Right lobe of liver (tissue), 6 donors: ENCODE measurements around the gene FAM184A. TPM values are rescaled to one million over a fixed set of nuclear protein-coding genes. Genes with fewer than 3 reads are reported as not detected.

Experiments
- ATAC-seq, 4 donors: fragments of 200-7000 bp; cut with Tn5 transposase; one replicate each; pipeline ENCODE4 v1.9.1; 2020; ENCODE audit warnings: mild to moderate bottlenecking in 4 of 4, moderate library complexity in 4 of 4
- DNase-seq, 3 donors: peaks; one replicate each; pipeline ENCODE4 v3.0.0-alpha.2; 2020
- H3K27ac ChIP-seq, 3 donors: fragments of 200-600 bp; one replicate each; pipeline ENCODE4 v1.8.0; 2022
- H3K27me3 ChIP-seq, 2 donors: fragments of 200-600 bp; one replicate each; pipeline ENCODE4 v1.8.0; 2022
- H3K36me3 ChIP-seq, 4 donors: fragments of 200-600 bp; sonication (generic) in 1 of 4; one replicate each; pipeline versions ENCODE4 v1.5.1 to v1.8.0; 2017 to 2022; ENCODE audit warnings: control low read depth in 1 of 4
- H3K4me1 ChIP-seq, 4 donors: fragments of 200-600 bp; sonication (generic) in 1 of 4; one replicate each; pipeline versions ENCODE4 v1.5.1 to v1.8.0; 2017 to 2022; ENCODE audit warnings: control low read depth in 1 of 4
- H3K4me3 ChIP-seq, 3 donors: fragments of 200-600 bp; one replicate each; pipeline ENCODE4 v1.8.0; 2022
- H3K9me3 ChIP-seq, 4 donors: fragments of 200-600 bp; sonication (generic) in 1 of 4; one replicate each; pipeline versions ENCODE4 v1.5.1 to v1.8.0; 2017 to 2022; ENCODE audit warnings: control low read depth in 1 of 4
- POLR2A ChIP-seq: fragments of 450-650 bp; IDR thresholded peaks from one replicate; pipeline ENCODE4 v1.6.1; 2017; ENCODE audit warnings: antibody characterized with exemption, mild to moderate bottlenecking
- WGBS: methylation state at CpG from one replicate; pipeline ENCODE4 v1.1.6; 2018; ENCODE audit warnings: low coverage, low lambda C conversion rate; ENCODE audit not compliant: insufficient coverage; ENCODE audit errors: missing lambda C conversion rate; 5-methylcytosine and 5-hydroxymethylcytosine counted together
- intact Hi-C, 2 donors: fragments of 100-400 bp; cut with DNase I; formaldehyde crosslinking; loops; one replicate each; pipeline versions ENCODE4 v1.11.2 to v1.14.1; 2022
- total RNA-seq, 6 experiments: library from RNA; depleted of rRNA in 2 of 6; stranded (reverse); fragments of >200 nt in 2 of 6; fragmentation: NEBNext Ultra II Directional in 3 of 6; extraction: Animal tissue kit (Norgen Biotek cat#: 25700) in 3 of 6; gene quantifications; one replicate each; pipeline versions ENCODE4 v1.1.0 to v1.2.4, GENCODE V29; 2016 to 2023
- TF ChIP-seq, protein P1 (sequence below), 4 donors: fragments of 200-600 bp in 3 of 4; fragments of 450-650 bp in 1 of 4; IDR thresholded peaks; one replicate each; pipeline versions ENCODE4 v1.5.1 to v1.8.0; 2016 to 2022; ENCODE audit warnings: antibody characterized with exemption in 4 of 4, mild to moderate bottlenecking in 2 of 4
- donor health status: DM: no; HTN: yes; CAD: no.
- donor health status: DM: no; HTN: no; CAD: no.
- donor health status: DM: no; HTN: no; CAD: no.
- donor health status: DM: no; HTN: yes; CAD: no.
- donor health status: DM: no; HTN: yes; CAD: no.

Gene FAM184A
- total RNA-seq, 6 experiments from 2014 or later, result 2.5 to 5.0 (median 3.2) TPM

DNA sequence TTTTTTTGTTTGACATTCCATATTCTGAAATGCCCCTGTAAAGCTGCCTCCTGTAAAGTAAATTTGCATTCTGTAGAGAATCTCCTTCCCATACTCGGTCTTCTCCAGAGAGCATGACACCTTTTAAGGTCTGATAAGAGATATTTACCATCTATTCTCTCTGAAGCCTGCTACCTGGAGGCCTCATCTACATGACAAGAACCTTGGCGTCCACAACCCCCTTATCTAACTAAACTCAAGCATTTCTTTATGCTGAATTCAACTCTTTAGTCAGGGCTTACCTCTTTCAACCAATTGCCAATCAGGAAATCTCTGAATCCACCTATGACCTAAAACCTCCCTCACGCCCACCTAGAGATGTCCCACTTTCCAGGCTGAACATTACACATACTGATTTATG lies 51.6 kb downstream of the FAM184A start:
- H3K27me3 ChIP-seq, result no peaks in the 10 kb centered on the region
- DNase-seq (no peak), ATAC-seq (no peak)
- intact Hi-C loops, result no loop called here
- H3K4me1 ChIP-seq, result no peaks in the 10 kb centered on the region
- H3K9me3 ChIP-seq, result no peaks in the 10 kb centered on the region
- no peaks in the 10 kb centered on the region for H3K36me3 ChIP-seq
- H3K4me3 ChIP-seq, result no peak overlapping the region
- 93% methylated on average over 3 of the region's 3 CpGs for WGBS
- H3K27ac ChIP-seq, result no peak overlapping the region
- TF ChIP-seq, protein P1, sequence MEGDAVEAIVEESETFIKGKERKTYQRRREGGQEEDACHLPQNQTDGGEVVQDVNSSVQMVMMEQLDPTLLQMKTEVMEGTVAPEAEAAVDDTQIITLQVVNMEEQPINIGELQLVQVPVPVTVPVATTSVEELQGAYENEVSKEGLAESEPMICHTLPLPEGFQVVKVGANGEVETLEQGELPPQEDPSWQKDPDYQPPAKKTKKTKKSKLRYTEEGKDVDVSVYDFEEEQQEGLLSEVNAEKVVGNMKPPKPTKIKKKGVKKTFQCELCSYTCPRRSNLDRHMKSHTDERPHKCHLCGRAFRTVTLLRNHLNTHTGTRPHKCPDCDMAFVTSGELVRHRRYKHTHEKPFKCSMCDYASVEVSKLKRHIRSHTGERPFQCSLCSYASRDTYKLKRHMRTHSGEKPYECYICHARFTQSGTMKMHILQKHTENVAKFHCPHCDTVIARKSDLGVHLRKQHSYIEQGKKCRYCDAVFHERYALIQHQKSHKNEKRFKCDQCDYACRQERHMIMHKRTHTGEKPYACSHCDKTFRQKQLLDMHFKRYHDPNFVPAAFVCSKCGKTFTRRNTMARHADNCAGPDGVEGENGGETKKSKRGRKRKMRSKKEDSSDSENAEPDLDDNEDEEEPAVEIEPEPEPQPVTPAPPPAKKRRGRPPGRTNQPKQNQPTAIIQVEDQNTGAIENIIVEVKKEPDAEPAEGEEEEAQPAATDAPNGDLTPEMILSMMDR (IDR thresholded peaks at IDR 0.05), result no peak
- TF ChIP-seq POLR2A, result no peak

DNA sequence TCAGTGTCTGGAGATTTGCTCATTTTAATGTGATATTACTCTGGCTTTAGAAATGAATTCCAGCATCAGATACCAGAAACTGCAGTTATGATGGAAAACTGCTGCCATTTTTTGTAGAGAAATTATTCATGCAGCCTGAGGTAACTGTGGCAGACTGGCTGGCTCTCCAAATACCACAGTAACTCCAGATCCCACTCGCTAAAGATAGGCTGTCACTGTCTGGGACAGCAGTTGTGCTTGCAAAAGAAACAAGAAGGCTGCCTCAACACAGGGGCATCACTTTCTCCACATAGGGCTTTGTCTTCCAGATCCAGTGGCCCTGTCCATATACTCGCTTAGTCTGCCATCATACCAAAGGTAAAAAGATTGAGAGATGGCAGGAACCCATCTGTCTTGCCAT lies 52.7 kb downstream of the FAM184A start:
- no peak for TF ChIP-seq POLR2A
- TF ChIP-seq, protein P1 (IDR thresholded peaks at IDR 0.05), result no peak
- Histone ChIP-seq H3K9me3 (no peaks in the 10 kb centered on the region), H3K4me3 (no peak overlapping the region), H3K36me3 (no peaks in the 10 kb centered on the region), H3K27me3 (no peaks in the 10 kb centered on the region), H3K27ac (no peak overlapping the region), H3K4me1 (no peaks in the 10 kb centered on the region)
- WGBS, result 82% methylated on average over 2 of the region's 2 CpGs
- no peak for ATAC-seq
- intact Hi-C loops, result no loop called here
- no peak for DNase-seq

DNA sequence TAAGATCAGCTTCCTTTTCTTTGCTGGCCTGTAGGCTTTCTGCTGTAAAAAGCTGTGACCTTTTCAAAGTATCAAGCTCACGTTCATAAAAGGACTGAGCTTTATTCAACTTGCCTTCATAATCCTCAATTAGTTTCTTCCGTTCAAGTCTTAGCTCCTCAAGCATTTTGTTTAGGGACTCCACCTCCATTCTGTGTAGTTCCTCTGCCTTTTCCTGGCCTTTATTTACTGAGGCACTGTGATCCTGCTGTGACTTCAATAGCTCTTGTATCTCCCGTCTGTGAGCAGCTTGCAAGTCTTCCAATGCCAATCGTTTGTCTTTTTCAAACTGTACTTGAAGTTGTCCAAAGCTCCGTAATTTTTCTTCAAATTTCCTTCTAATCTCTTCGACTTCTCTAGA lies 54.4 kb downstream of the FAM184A start:
- no peaks in the 10 kb centered on the region for H3K9me3 ChIP-seq
- no peak overlapping the region for H3K4me3 ChIP-seq
- intact Hi-C loops, result no loop called here
- TF ChIP-seq, protein P1 (IDR thresholded peaks at IDR 0.05), result no peak
- no peak for TF ChIP-seq POLR2A
- no peaks in the 10 kb centered on the region for H3K4me1 ChIP-seq
- no peaks in the 10 kb centered on the region for H3K27me3 ChIP-seq
- H3K36me3 ChIP-seq, result no peaks in the 10 kb centered on the region
- 86% methylated on average over 6 of the region's 6 CpGs for WGBS
- H3K27ac ChIP-seq, result no peak overlapping the region
- ATAC-seq (no peak), DNase-seq (no peak)

DNA sequence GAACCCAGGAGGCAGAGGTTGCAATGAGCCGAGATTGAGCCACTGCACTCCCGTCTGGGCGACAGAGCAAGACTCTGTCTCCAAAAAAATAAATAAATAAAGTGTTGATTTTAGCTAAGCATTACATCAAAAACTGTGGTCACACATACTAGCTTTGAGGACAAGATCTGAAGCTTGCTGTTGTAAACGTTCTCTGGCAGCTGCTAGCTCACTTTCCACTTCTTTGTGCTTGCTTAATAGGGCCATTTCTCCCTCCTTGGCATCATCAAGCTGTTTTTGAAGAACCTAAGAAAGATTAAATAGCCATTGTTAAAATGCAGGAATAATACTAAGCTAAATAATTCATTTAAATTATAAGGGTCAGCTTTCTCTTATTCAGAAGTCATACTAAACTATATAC lies 55.7 kb downstream of the FAM184A start:
- no peaks in the 10 kb centered on the region for H3K36me3 ChIP-seq
- no peaks in the 10 kb centered on the region for H3K9me3 ChIP-seq
- DNase-seq, result no peak
- TF ChIP-seq, protein P1 (IDR thresholded peaks at IDR 0.05), result no peak
- no peak for TF ChIP-seq POLR2A
- 65% methylated on average over 4 of the region's 4 CpGs for WGBS
- intact Hi-C loops, result no loop called here
- no peaks in the 10 kb centered on the region for H3K27me3 ChIP-seq
- H3K4me1 ChIP-seq, result no peaks in the 10 kb centered on the region
- H3K27ac ChIP-seq, result no peak overlapping the region
- no peak overlapping the region for H3K4me3 ChIP-seq
- ATAC-seq, result no peak
